ENCODE data around the gene KCTD19.

KCTD19 gene

DNA sequence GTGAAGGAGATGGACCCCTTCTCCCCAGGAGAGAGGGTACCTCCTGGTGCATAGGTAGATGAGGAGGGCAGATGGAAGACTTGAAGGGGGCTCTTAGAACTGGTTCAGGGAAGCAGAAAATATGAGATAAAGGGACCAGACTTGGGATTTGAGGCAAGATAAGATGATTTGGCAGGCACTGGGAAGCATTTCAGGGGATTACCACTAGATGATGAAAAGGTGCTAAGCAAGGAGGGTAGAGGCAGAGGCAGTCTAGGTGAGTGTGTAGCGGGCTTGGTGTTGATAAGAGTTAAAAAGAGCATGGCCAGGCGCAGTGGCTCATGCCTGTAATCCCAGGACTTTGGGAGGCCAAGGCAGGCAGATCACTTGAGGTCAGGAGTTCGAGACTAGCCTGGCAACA is 63.3 kb downstream of the KCTD19 start:
- H3K27me3 ChIP-seq (ENCODE audit: control insufficient read depth in 1 of 2, insufficient read depth in 2 of 2, low read length in 2 of 2) = peaks cover 0 to 2% of the 10 kb centered on the region in 2 donors

DNA sequence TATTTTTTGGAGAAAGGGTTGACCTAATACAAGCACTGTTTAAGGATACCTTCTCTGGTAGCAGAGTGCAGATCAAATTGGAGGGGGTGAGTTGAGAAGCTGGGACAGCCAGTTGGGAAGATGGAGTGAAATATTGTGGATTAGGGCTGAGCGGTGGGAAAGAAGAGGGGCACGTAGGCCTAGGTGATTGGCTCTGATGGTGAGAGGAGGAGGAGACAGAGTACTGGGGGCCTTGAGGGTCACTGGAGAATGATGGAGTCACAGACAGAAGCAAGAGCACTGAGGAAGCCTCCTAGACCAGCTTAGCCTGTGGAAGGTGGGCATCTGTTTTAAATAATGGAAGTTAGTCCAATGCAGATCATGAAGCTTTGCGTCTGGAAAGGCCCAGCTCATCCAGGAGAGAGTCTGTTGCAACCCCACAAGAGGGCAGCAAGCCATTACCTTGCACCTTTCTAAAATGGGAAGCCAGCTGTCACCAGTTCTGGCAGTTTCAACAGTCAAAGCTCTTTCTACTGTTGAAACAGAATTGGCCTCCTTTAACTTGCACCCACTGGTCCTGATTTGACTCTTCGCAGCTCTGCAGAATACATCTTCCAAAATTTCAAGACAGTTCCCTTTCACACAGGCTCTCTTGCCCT is 66.0 kb downstream of the KCTD19 start:
- Histone ChIP-seq H3K9me3 (ENCODE audit: control insufficient read depth in 1 of 2, low read length in 2 of 2) (no peaks in the 10 kb centered on the region), H3K27me3 (ENCODE audit: control insufficient read depth in 1 of 2, insufficient read depth in 2 of 2, low read length in 2 of 2) (peaks cover 0 to 2% of the 10 kb centered on the region in 2 donors), H3K4me3 (ENCODE audit: low read depth in 1 of 2, low read length in 2 of 2) (no peak overlapping the region), H3K36me3 (ENCODE audit: control insufficient read depth in 1 of 2, insufficient read depth in 2 of 2, low read length in 2 of 2) (no peaks in the 10 kb centered on the region), H3K9ac (ENCODE audit: low read depth in 1 of 2, low read length in 2 of 2) (no peak overlapping the region), H3K27ac (ENCODE audit: low read depth, low read length) (no peak overlapping the region), H3K4me1 (ENCODE audit: control insufficient read depth in 1 of 2, insufficient read depth in 2 of 2, low read length in 2 of 2) (no peaks in the 10 kb centered on the region)

More for the DNA sequence above, 63.3 kb downstream of the KCTD19 start:
- Histone ChIP-seq H3K4me3 (ENCODE audit: low read depth in 1 of 2, low read length in 2 of 2) (no peak overlapping the region), H3K4me1 (ENCODE audit: control insufficient read depth in 1 of 2, insufficient read depth in 2 of 2, low read length in 2 of 2) (no peaks in the 10 kb centered on the region), H3K9me3 (ENCODE audit: control insufficient read depth in 1 of 2, low read length in 2 of 2) (no peaks in the 10 kb centered on the region), H3K27ac (ENCODE audit: low read depth, low read length) (no peak overlapping the region), H3K9ac (ENCODE audit: low read depth in 1 of 2, low read length in 2 of 2) (no peak overlapping the region), H3K36me3 (ENCODE audit: control insufficient read depth in 1 of 2, insufficient read depth in 2 of 2, low read length in 2 of 2) (no peaks in the 10 kb centered on the region)

DNA sequence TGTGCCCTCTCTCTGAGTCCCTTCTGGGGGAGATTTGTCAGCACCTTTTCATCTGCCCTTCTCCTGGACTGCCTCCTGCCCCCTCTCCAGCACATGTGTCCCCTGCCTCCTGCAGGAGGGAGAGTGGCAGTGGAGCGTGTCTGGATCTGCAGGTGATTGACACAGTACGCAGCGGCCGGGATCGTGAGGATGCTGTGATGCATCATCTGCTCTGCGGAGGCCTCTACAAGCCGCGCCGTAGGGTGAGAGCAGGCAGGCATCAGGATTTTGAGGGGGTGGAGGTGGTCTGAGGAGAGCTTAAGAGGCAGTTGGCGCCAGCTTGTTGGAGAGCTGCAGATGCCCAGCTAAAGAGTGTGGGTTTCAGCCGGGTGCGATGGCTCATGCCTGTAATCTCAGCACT is 66.8 kb downstream of the KCTD19 start:
- no peak overlapping the region for H3K4me3 ChIP-seq (ENCODE audit: low read depth in 1 of 2, low read length in 2 of 2)
- H3K36me3 ChIP-seq (ENCODE audit: control insufficient read depth in 1 of 2, insufficient read depth in 2 of 2, low read length in 2 of 2) = no peaks in the 10 kb centered on the region
- peaks cover 0 to 2% of the 10 kb centered on the region in 2 donors for H3K27me3 ChIP-seq (ENCODE audit: control insufficient read depth in 1 of 2, insufficient read depth in 2 of 2, low read length in 2 of 2)
- H3K27ac ChIP-seq (ENCODE audit: low read depth, low read length) = no peak overlapping the region
- no peaks in the 10 kb centered on the region for H3K9me3 ChIP-seq (ENCODE audit: control insufficient read depth in 1 of 2, low read length in 2 of 2)
- no peak overlapping the region for H3K9ac ChIP-seq (ENCODE audit: low read depth in 1 of 2, low read length in 2 of 2)
- H3K4me1 ChIP-seq (ENCODE audit: control insufficient read depth in 1 of 2, insufficient read depth in 2 of 2, low read length in 2 of 2) = peaks cover 0 to 3% of the 10 kb centered on the region in 2 donors

DNA sequence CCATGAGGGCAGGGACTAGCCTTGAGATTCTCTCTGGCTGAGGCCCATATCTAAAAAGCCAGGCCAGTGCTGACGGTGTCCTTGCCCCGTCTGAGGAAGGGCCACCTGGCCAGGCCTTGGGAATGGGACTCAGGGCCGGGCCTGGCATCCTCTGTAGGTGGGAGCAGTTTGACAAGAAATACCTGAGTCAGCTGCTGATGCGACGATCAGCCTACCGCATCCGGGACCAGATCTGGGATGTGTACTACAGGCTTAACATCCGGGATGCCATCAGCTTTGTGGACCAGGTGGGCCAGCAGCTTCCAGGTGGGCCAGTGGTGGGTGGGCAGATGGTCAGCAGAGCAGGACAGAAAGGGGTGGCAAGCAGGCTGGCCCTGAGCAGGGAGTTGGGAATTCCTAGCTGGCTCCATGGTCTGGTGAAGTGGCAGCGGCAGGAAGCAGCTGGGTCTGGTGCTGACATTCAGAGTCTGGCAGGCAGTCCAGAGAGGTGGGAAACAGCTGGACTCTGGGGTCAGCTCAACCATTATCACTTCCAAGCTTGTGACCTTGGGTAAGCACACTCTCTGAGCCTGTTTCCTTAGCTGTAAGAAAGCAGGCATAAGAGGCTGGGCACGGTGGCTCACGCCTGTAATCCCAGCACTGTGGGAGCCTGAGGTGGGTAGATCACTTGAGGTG is 68.2 kb downstream of the KCTD19 start:
- H3K4me3 ChIP-seq (ENCODE audit: low read depth in 1 of 2, low read length in 2 of 2) = no peak overlapping the region
- H3K27ac ChIP-seq (ENCODE audit: low read depth, low read length) = no peak overlapping the region
- H3K9me3 ChIP-seq (ENCODE audit: control insufficient read depth in 1 of 2, low read length in 2 of 2) = no peaks in the 10 kb centered on the region
- no peaks in the 10 kb centered on the region for H3K36me3 ChIP-seq (ENCODE audit: control insufficient read depth in 1 of 2, insufficient read depth in 2 of 2, low read length in 2 of 2)
- H3K27me3 ChIP-seq (ENCODE audit: control insufficient read depth in 1 of 2, insufficient read depth in 2 of 2, low read length in 2 of 2) = no peaks in the 10 kb centered on the region
- no peak overlapping the region for H3K9ac ChIP-seq (ENCODE audit: low read depth in 1 of 2, low read length in 2 of 2)
- peaks cover 0 to 3% of the 10 kb centered on the region in 2 donors for H3K4me1 ChIP-seq (ENCODE audit: control insufficient read depth in 1 of 2, insufficient read depth in 2 of 2, low read length in 2 of 2)

DNA sequence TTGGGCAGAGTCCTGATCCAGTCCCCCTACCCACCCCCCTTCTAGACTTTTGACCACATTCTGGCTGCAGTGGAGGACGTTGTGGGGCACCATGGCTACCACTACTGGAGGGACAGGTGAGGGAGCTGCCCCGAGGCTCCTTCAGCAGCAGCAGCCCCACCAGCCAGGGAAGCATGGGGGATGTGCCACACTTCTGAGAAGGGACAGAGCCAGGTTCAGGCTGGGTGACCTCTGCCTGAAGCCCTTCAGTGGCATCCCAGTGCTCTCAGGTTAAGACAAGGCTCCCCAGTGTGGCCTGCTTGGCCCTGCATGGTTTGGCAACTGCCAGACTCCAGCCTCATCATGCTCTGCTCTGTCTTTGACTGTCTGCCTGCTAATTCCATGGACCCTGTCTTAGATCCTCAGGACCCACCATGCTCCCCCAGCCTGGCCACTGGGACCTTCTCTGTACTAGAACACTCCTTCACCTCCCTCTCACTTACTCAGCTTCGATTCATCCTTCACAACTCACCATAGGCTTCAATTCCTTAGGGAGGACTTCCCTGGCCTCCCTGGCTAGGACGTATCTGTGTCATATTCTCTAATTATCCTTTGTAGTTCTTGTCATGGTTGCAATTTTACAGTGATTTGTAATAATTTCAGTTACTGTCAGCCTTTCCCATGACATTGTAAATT is 68.9 kb downstream of the KCTD19 start:
- Histone ChIP-seq H3K9me3 (ENCODE audit: control insufficient read depth in 1 of 2, low read length in 2 of 2) (no peaks in the 10 kb centered on the region), H3K36me3 (ENCODE audit: control insufficient read depth in 1 of 2, insufficient read depth in 2 of 2, low read length in 2 of 2) (no peaks in the 10 kb centered on the region), H3K27ac (ENCODE audit: low read depth, low read length) (no peak overlapping the region), H3K4me1 (ENCODE audit: control insufficient read depth in 1 of 2, insufficient read depth in 2 of 2, low read length in 2 of 2) (peaks cover 0 to 3% of the 10 kb centered on the region in 2 donors), H3K4me3 (ENCODE audit: low read depth in 1 of 2, low read length in 2 of 2) (no peak overlapping the region), H3K27me3 (ENCODE audit: control insufficient read depth in 1 of 2, insufficient read depth in 2 of 2, low read length in 2 of 2) (no peaks in the 10 kb centered on the region), H3K9ac (ENCODE audit: low read depth in 1 of 2, low read length in 2 of 2) (no peak overlapping the region)

DNA sequence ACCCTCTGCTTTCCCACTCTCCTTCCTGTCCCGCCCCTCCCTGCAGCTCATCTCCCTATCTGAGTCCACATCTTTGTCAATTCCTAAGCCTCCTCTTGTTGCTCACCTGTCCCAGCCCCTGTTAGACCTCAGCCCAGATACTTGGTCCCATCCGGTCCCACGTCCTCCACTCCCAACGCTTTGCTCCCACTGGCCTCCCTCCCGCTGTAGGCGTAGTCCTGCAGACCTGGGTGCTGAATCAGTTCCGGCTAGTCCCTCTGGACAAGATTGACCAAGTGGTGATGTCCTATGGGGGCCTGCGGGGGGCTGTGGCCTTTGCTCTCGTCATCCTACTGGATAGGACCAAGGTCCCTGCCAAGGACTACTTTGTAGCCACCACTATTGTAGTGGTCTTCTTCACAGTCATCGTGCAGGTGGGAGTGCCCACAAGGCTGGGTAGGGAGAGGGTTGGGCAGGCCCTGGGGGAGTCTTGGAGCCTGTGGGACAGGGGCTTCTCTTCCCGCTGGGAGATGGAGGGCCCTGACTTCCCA is 69.8 kb downstream of the KCTD19 start:
- Histone ChIP-seq H3K27me3 (ENCODE audit: control insufficient read depth in 1 of 2, insufficient read depth in 2 of 2, low read length in 2 of 2) (no peaks in the 10 kb centered on the region), H3K36me3 (ENCODE audit: control insufficient read depth in 1 of 2, insufficient read depth in 2 of 2, low read length in 2 of 2) (no peaks in the 10 kb centered on the region), H3K9me3 (ENCODE audit: control insufficient read depth in 1 of 2, low read length in 2 of 2) (no peaks in the 10 kb centered on the region), H3K4me1 (ENCODE audit: control insufficient read depth in 1 of 2, insufficient read depth in 2 of 2, low read length in 2 of 2) (peaks cover 0 to 3% of the 10 kb centered on the region in 2 donors), H3K4me3 (ENCODE audit: low read depth in 1 of 2, low read length in 2 of 2) (no peak overlapping the region), H3K27ac (ENCODE audit: low read depth, low read length) (no peak overlapping the region), H3K9ac (ENCODE audit: low read depth in 1 of 2, low read length in 2 of 2) (no peak overlapping the region)

DNA sequence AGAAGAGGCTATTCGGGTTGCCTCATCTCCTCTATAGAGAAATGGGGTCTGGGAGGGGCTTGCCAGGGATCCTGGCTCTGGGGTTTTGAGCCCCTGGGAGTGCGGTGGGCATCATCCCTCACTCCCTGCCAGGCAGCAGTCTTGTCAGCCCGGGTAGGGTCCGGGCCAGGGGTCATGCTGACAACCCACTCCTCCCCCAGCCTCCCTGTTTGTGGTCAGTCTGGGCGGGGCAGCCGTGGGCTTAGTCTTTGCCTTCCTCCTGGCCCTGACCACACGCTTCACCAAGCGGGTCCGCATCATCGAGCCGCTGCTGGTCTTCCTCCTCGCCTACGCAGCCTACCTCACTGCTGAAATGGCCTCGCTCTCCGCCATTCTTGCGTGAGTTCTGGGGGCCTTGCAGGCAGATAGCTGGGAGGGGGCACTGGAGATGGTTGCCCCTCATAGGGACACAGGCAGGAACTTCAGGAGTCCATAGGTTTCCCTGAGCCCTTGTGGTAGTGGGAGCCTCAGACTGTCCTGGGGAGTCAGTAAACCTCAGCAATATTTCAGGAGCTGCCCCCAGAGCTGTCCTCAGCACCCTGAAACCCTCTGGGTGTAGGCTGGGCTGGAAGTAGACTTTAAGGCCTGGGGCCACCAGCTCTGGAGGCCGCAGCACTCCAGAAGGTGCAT is 70.9 kb downstream of the KCTD19 start:
- no peak overlapping the region for H3K9ac ChIP-seq (ENCODE audit: low read depth in 1 of 2, low read length in 2 of 2)
- H3K9me3 ChIP-seq (ENCODE audit: control insufficient read depth in 1 of 2, low read length in 2 of 2) = no peaks in the 10 kb centered on the region
- no peak overlapping the region for H3K4me3 ChIP-seq (ENCODE audit: low read depth in 1 of 2, low read length in 2 of 2)
- H3K27me3 ChIP-seq (ENCODE audit: control insufficient read depth in 1 of 2, insufficient read depth in 2 of 2, low read length in 2 of 2) = peaks cover under 1 to 3% of the 10 kb centered on the region in 2 donors
- H3K36me3 ChIP-seq (ENCODE audit: control insufficient read depth in 1 of 2, insufficient read depth in 2 of 2, low read length in 2 of 2) = no peaks in the 10 kb centered on the region
- no peak overlapping the region for H3K27ac ChIP-seq (ENCODE audit: low read depth, low read length)
- H3K4me1 ChIP-seq (ENCODE audit: control insufficient read depth in 1 of 2, insufficient read depth in 2 of 2, low read length in 2 of 2) = peaks cover 0 to 3% of the 10 kb centered on the region in 2 donors

DNA sequence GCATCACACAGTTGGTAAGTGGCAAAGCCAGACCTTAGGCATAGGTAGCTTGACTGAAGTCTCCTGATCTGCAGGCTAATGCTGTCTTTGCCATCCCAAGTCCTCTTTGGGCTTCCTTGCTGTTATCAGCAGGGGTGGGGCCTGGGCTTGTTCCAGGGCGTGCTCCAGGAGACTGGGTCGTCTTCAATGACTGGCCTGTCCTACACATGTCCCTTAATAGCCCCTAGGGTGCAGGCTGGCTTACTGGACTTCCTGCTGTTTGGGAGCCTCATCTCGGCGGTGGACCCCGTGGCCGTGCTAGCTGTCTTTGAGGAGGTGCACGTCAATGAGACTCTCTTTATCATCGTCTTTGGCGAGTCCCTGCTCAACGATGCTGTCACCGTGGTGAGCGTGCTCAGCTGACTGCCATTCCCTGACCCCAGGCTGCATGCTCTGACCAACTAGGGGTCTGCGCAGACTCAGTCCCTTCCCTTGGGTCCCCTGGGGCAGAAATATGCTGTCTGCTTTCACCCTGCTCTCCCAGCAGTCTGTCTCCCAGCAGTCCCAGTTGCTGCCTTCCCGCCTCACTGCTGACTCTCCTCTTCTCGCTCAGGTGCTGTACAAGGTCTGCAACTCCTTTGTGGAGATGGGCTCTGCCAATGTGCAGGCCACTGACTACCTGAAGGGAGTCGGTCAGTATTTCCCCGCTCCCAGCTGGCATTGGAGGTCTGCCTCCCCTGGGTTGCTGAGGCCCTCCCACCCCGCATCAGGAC is 71.6 kb downstream of the KCTD19 start:
- H3K4me1 ChIP-seq (ENCODE audit: control insufficient read depth in 1 of 2, insufficient read depth in 2 of 2, low read length in 2 of 2) = peaks cover 0 to 3% of the 10 kb centered on the region in 2 donors
- no peaks in the 10 kb centered on the region for H3K9me3 ChIP-seq (ENCODE audit: control insufficient read depth in 1 of 2, low read length in 2 of 2)
- no peak overlapping the region for H3K9ac ChIP-seq (ENCODE audit: low read depth in 1 of 2, low read length in 2 of 2)
- no peak overlapping the region for H3K4me3 ChIP-seq (ENCODE audit: low read depth in 1 of 2, low read length in 2 of 2)
- no peak overlapping the region for H3K27ac ChIP-seq (ENCODE audit: low read depth, low read length)
- peaks cover 7 to 10% of the 10 kb centered on the region in 2 donors for H3K27me3 ChIP-seq (ENCODE audit: control insufficient read depth in 1 of 2, insufficient read depth in 2 of 2, low read length in 2 of 2)
- no peaks in the 10 kb centered on the region for H3K36me3 ChIP-seq (ENCODE audit: control insufficient read depth in 1 of 2, insufficient read depth in 2 of 2, low read length in 2 of 2)

DNA sequence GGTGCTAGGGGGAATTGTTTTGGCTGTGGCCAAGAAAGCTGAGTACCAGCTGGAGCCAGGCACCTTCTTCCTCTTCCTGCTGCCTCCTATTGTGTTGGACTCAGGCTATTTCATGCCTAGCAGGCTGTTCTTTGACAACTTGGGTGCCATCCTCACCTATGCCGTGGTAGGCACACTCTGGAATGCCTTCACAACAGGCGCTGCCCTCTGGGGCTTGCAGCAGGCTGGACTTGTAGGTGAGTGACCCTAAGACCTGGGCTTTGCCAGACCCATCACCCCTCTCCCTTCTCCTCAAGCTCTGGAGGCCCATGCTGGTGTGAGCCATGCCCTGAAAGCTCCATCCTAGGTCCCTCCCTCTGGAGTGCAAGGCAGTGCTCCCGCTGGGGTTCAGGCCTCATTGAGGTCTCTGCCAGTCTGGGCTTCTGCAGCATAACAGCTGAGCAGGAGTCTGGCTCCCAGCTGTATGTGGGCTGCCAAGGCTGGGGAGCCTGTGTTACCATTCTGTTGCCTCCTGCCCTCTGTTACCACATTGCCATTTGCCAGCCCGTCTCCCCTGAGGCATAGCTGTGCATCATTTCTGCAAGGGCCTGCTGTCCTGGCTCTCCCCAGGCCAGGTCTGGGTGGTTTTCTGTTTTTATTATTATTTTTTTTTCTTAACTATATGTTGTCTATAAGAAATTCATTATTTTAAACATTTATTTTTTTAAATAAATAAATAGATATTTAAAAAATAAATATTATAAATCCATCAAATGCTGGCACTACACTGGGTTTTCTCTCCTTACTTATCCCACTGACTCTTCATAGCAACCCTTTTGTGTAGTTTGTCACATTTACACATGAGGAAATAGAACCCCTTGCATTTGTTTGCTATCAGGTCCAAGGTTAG is 73.7 kb downstream of the KCTD19 start:
- peaks cover 19 to 30% of the 10 kb centered on the region in 2 donors for H3K27me3 ChIP-seq (ENCODE audit: control insufficient read depth in 1 of 2, insufficient read depth in 2 of 2, low read length in 2 of 2)
- H3K9me3 ChIP-seq (ENCODE audit: control insufficient read depth in 1 of 2, low read length in 2 of 2) = no peaks in the 10 kb centered on the region
- H3K9ac ChIP-seq (ENCODE audit: low read depth in 1 of 2, low read length in 2 of 2) = no peak overlapping the region
- H3K36me3 ChIP-seq (ENCODE audit: control insufficient read depth in 1 of 2, insufficient read depth in 2 of 2, low read length in 2 of 2) = no peaks in the 10 kb centered on the region
- peaks cover 9 to 15% of the 10 kb centered on the region in 2 donors for H3K4me1 ChIP-seq (ENCODE audit: control insufficient read depth in 1 of 2, insufficient read depth in 2 of 2, low read length in 2 of 2)
- no peak overlapping the region for H3K27ac ChIP-seq (ENCODE audit: low read depth, low read length)
- no peak overlapping the region for H3K4me3 ChIP-seq (ENCODE audit: low read depth in 1 of 2, low read length in 2 of 2)
